HAP-1 (cell line): Measurements from ENCODE around the gene DLST.

Experiments
- DNase-seq, 2 experiments: peaks; one replicate each; pipeline ENCODE4 v3.0.0-alpha.2; 2016 to 2020; ENCODE audit warnings: low spot score in 2 of 2
- H3K27me3 ChIP-seq: fragments of 250-450 bp; sonication (Bioruptor Pico); 2 replicates; pipeline ENCODE4 v1.5.1; 2020; ENCODE audit warnings: low read depth, mild to moderate bottlenecking, moderate library complexity
- H3K36me3 ChIP-seq: fragments of 250-450 bp; sonication (Bioruptor Pico); replicated peaks from 2 replicates; pipeline ENCODE4 v1.5.1; 2020; ENCODE audit warnings: mild to moderate bottlenecking
- H3K4me1 ChIP-seq: fragments of 250-450 bp; sonication (Bioruptor Pico); 2 replicates; pipeline ENCODE4 v1.5.1; 2020; ENCODE audit warnings: mild to moderate bottlenecking
- H3K4me3 ChIP-seq: fragments of 250-450 bp; sonication (Bioruptor Pico); 2 replicates; pipeline ENCODE4 v1.5.1; 2020; ENCODE audit warnings: mild to moderate bottlenecking, moderate library complexity
- H3K9me3 ChIP-seq: fragments of 250-450 bp; sonication (Bioruptor Pico); 2 replicates; pipeline ENCODE4 v1.5.1; 2020; ENCODE audit warnings: mild to moderate bottlenecking, moderate library complexity
- in situ Hi-C: fragments of 300-500 bp; cut with MboI; formaldehyde crosslinking; loops from 3 replicates; pipeline ENCODE4 v1.14.3; 2020; ENCODE audit warnings: low sequenced_read_pairs, inconsistent platforms, mixed read lengths

Gene DLST

GRCh38 chr14:74867673-74868072, 14.0 kb upstream of the DLST start:
- no peak overlapping the region for H3K4me3 ChIP-seq
- no peaks in the 10 kb centered on the region for H3K4me1 ChIP-seq
- DNase-seq = no peak
- no peaks in the 10 kb centered on the region for H3K27me3 ChIP-seq
- no peaks in the 10 kb centered on the region for H3K36me3 ChIP-seq
- H3K9me3 ChIP-seq = no peaks in the 10 kb centered on the region
- in situ Hi-C loops = no loop called here

- DNase-seq = no peak
- no peaks in the 10 kb centered on the region for H3K9me3 ChIP-seq
- in situ Hi-C loops = no loop called here
- H3K4me1 ChIP-seq = no peaks in the 10 kb centered on the region
- no peaks in the 10 kb centered on the region for H3K27me3 ChIP-seq
- H3K4me3 ChIP-seq = no peak overlapping the region
- no peaks in the 10 kb centered on the region for H3K36me3 ChIP-seq
Observed at GRCh38 chr14:74868739-74869138, 13.0 kb upstream of the DLST start.

GRCh38 chr14:74871819-74872218, 9.9 kb upstream of the DLST start:
- Histone ChIP-seq H3K4me1 (no peaks in the 10 kb centered on the region), H3K27me3 (no peaks in the 10 kb centered on the region), H3K4me3 (no peak overlapping the region), H3K9me3 (no peaks in the 10 kb centered on the region), H3K36me3 (no peaks in the 10 kb centered on the region)
- no peak for DNase-seq
- in situ Hi-C loops = no loop called here

- in situ Hi-C loops = no loop called here
- Histone ChIP-seq H3K36me3 (no peaks in the 10 kb centered on the region), H3K9me3 (no peaks in the 10 kb centered on the region), H3K27me3 (no peaks in the 10 kb centered on the region), H3K4me1 (0 out of 2 replicates have a peak, but pooled peaks cover 2% of the 10 kb centered on the region), H3K4me3 (no peak overlapping the region)
- DNase-seq = no peak
Observed at GRCh38 chr14:74875204-74875603, 6.5 kb upstream of the DLST start.

GRCh38 chr14:74875941-74876913, 5.5 kb upstream of the DLST start, which contains the start of gene PROX2:
TSS of gene PROX2 (minus strand) at chr14:74876145. CDS start at chr14:74863834, 12,311 bp downstream.
- in situ Hi-C loops = no loop called here
- H3K4me1 ChIP-seq = peaks cover 9% of the 10 kb centered on the region
- H3K36me3 ChIP-seq = no peaks in the 10 kb centered on the region
- no peak for DNase-seq
- no peak within 1 kb of the TSS for H3K4me3 ChIP-seq
- H3K9me3 ChIP-seq = no peaks in the 10 kb centered on the region
- H3K27me3 ChIP-seq = no peaks in the 10 kb centered on the region

- no peaks in the 10 kb centered on the region for H3K9me3 ChIP-seq
- H3K4me1 ChIP-seq = peaks cover 23% of the 10 kb centered on the region
- in situ Hi-C loops = no loop called here
- H3K4me3 ChIP-seq = no peak overlapping the region
- peaks cover 11% of the 10 kb centered on the region for H3K36me3 ChIP-seq
- no peaks in the 10 kb centered on the region for H3K27me3 ChIP-seq
- DNase-seq = no peak
Observed at GRCh38 chr14:74879427-74880182, 2.1 kb upstream of the DLST start.

- Histone ChIP-seq H3K27me3 (no peaks in the 10 kb centered on the region), H3K36me3 (peaks cover 26% of the 10 kb centered on the region), H3K4me3 (peak overlapping the region; percentile 84), H3K9me3 (no peaks in the 10 kb centered on the region), H3K4me1 (peaks cover 40% of the 10 kb centered on the region)
- DNase-seq = peak in 1 of 2 experiments; percentile 45
- in situ Hi-C loops = no loop called here
Observed at GRCh38 chr14:74882103-74882920, 596 bp downstream of the DLST start.

- Histone ChIP-seq H3K4me1 (peaks cover 48% of the 10 kb centered on the region), H3K36me3 (peaks cover 51% of the 10 kb centered on the region), H3K4me3 (no peak overlapping the region), H3K27me3 (no peaks in the 10 kb centered on the region), H3K9me3 (no peaks in the 10 kb centered on the region)
- no peak for DNase-seq
- in situ Hi-C loops = no loop called here
Observed at GRCh38 chr14:74886001-74886400, 4.3 kb downstream of the DLST start.

GRCh38 chr14:74888164-74889158, 6.7 kb downstream of the DLST start:
- peak in 1 of 2 experiments; percentile 12 for DNase-seq
- Histone ChIP-seq H3K27me3 (no peaks in the 10 kb centered on the region), H3K9me3 (no peaks in the 10 kb centered on the region), H3K4me3 (no peak overlapping the region), H3K36me3 (peaks cover 76% of the 10 kb centered on the region), H3K4me1 (peaks cover 43% of the 10 kb centered on the region)
- in situ Hi-C loops = no loop called here

GRCh38 chr14:74890262-74890661, 8.5 kb downstream of the DLST start:
- peaks cover 77% of the 10 kb centered on the region for H3K36me3 ChIP-seq
- in situ Hi-C loops = no loop called here
- no peaks in the 10 kb centered on the region for H3K27me3 ChIP-seq
- no peak overlapping the region for H3K4me3 ChIP-seq
- H3K4me1 ChIP-seq = peaks cover 27% of the 10 kb centered on the region
- no peaks in the 10 kb centered on the region for H3K9me3 ChIP-seq
- DNase-seq = no peak

GRCh38 chr14:74891870-74892269, 10.2 kb downstream of the DLST start:
- DNase-seq = no peak
- peaks cover 88% of the 10 kb centered on the region for H3K36me3 ChIP-seq
- peaks cover 18% of the 10 kb centered on the region for H3K4me1 ChIP-seq
- in situ Hi-C loops = no loop called here
- H3K27me3 ChIP-seq = no peaks in the 10 kb centered on the region
- H3K9me3 ChIP-seq = no peaks in the 10 kb centered on the region
- no peak overlapping the region for H3K4me3 ChIP-seq

- Histone ChIP-seq H3K4me1 (peaks cover 13% of the 10 kb centered on the region), H3K4me3 (no peak overlapping the region), H3K27me3 (no peaks in the 10 kb centered on the region), H3K9me3 (no peaks in the 10 kb centered on the region), H3K36me3 (peaks cover 90% of the 10 kb centered on the region)
- in situ Hi-C loops = no loop called here
- no peak for DNase-seq
Observed at GRCh38 chr14:74892745-74893144, 11.0 kb downstream of the DLST start.
